Memory B cell (primary cell): ENCODE data around the gene EHMT1.
"Not testable (repeated sequence)": the region's sequence is repeated elsewhere in the genome, so short reads cannot be mapped to it uniquely, and the experiment has no call there.

Experiments
- ATAC-seq: fragments of 150-1000 bp; cut with Tn5 transposase; 2 replicates; pipeline ENCODE4 v1.10.0; 2021; ENCODE audit warnings: low read depth, mild to moderate bottlenecking, moderate library complexity
- DNase-seq, 2 donors: peaks; one replicate each; pipeline ENCODE4 v3.0.0; 2022; ENCODE audit warnings: low spot score in 2 of 2
- H3K27ac Mint-ChIP-seq: one replicate; pipeline ENCODE4 v1.8.0; 2022; ENCODE audit warnings: mild to moderate bottlenecking, moderate library complexity, mixed read lengths
- H3K27me3 Mint-ChIP-seq: one replicate; pipeline ENCODE4 v1.8.0; 2022; ENCODE audit warnings: mixed read lengths
- H3K36me3 Mint-ChIP-seq: one replicate; pipeline ENCODE4 v1.8.0; 2022; ENCODE audit warnings: mild to moderate bottlenecking, mixed read lengths
- H3K4me1 Mint-ChIP-seq: one replicate; pipeline ENCODE4 v1.8.0; 2022; ENCODE audit warnings: mixed read lengths
- H3K4me3 Mint-ChIP-seq: one replicate; pipeline ENCODE4 v1.8.0; 2022; ENCODE audit warnings: mild to moderate bottlenecking, moderate library complexity, mixed read lengths
- H3K9me3 Mint-ChIP-seq: one replicate; pipeline ENCODE4 v1.8.0; 2022; ENCODE audit warnings: mixed read lengths

EHMT1 gene

GRCh38 chr9:137777761-137778160 is 159.0 kb downstream of the EHMT1 start:
- Mint-ChIP-seq H3K4me1 (peaks cover 1% of the 10 kb centered on the region), H3K27ac (no peak overlapping the region), H3K27me3 (no peaks in the 10 kb centered on the region), H3K9me3 (no peaks in the 10 kb centered on the region), H3K4me3 (no peak overlapping the region), H3K36me3 (peaks cover 21% of the 10 kb centered on the region)
- DNase-seq: no peak
- ATAC-seq: no peak

GRCh38 chr9:137778336-137778735 is 159.5 kb downstream of the EHMT1 start:
- H3K4me1 Mint-ChIP-seq: no peaks in the 10 kb centered on the region
- peak overlapping the region; percentile 41 for H3K27ac Mint-ChIP-seq
- DNase-seq (no peak), ATAC-seq (no peak)
- no peak overlapping the region for H3K4me3 Mint-ChIP-seq
- H3K9me3 Mint-ChIP-seq: no peaks in the 10 kb centered on the region
- no peaks in the 10 kb centered on the region for H3K27me3 Mint-ChIP-seq
- H3K36me3 Mint-ChIP-seq: peaks cover 22% of the 10 kb centered on the region

GRCh38 chr9:137778914-137779313 is 160.1 kb downstream of the EHMT1 start:
- Mint-ChIP-seq H3K9me3 (no peaks in the 10 kb centered on the region), H3K4me3 (no peak overlapping the region), H3K27me3 (no peaks in the 10 kb centered on the region), H3K27ac (peak overlapping the region; percentile 41), H3K4me1 (no peaks in the 10 kb centered on the region), H3K36me3 (peaks cover 22% of the 10 kb centered on the region)
- no peak for ATAC-seq
- DNase-seq: no peak

GRCh38 chr9:137780031-137780430 is 161.2 kb downstream of the EHMT1 start:
- H3K9me3 Mint-ChIP-seq, H3K27ac Mint-ChIP-seq, H3K4me3 Mint-ChIP-seq, H3K4me1 Mint-ChIP-seq, DNase-seq, H3K27me3 Mint-ChIP-seq, ATAC-seq: not testable (repeated sequence)
- H3K36me3 Mint-ChIP-seq: peaks cover 29% of the 10 kb centered on the region

- H3K36me3 Mint-ChIP-seq: peaks cover 38% of the 10 kb centered on the region
- H3K9me3 Mint-ChIP-seq: no peaks in the 10 kb centered on the region
- no peak overlapping the region for H3K4me3 Mint-ChIP-seq
- ATAC-seq (no peak), DNase-seq (no peak)
- H3K27me3 Mint-ChIP-seq: no peaks in the 10 kb centered on the region
- H3K4me1 Mint-ChIP-seq: peaks cover 5% of the 10 kb centered on the region
- peak overlapping the region; percentile 29 for H3K27ac Mint-ChIP-seq
These were observed 163.2 kb downstream of the EHMT1 start for GRCh38 chr9:137781906-137782585.

GRCh38 chr9:137783521-137783920 is 164.7 kb downstream of the EHMT1 start:
- ATAC-seq (no peak), DNase-seq (no peak)
- Mint-ChIP-seq H3K9me3 (no peaks in the 10 kb centered on the region), H3K27me3 (no peaks in the 10 kb centered on the region), H3K4me1 (peaks cover 8% of the 10 kb centered on the region), H3K4me3 (no peak overlapping the region), H3K27ac (peak overlapping the region; percentile 29), H3K36me3 (peaks cover 38% of the 10 kb centered on the region)

- Mint-ChIP-seq H3K4me1 (peaks cover 8% of the 10 kb centered on the region), H3K4me3 (no peak overlapping the region), H3K27me3 (no peaks in the 10 kb centered on the region), H3K36me3 (peaks cover 33% of the 10 kb centered on the region), H3K27ac (peak overlapping the region; percentile 75), H3K9me3 (no peaks in the 10 kb centered on the region)
- DNase-seq: no peak
- no peak for ATAC-seq
These were observed 165.2 kb downstream of the EHMT1 start for GRCh38 chr9:137784046-137784445.

GRCh38 chr9:137784641-137785513 is 166.1 kb downstream of the EHMT1 start:
- DNase-seq: no peak
- Mint-ChIP-seq H3K36me3 (peaks cover 32% of the 10 kb centered on the region), H3K27me3 (no peaks in the 10 kb centered on the region), H3K9me3 (no peaks in the 10 kb centered on the region), H3K4me3 (no peak overlapping the region), H3K4me1 (peaks cover 8% of the 10 kb centered on the region), H3K27ac (peak overlapping the region; percentile 75)
- no peak for ATAC-seq

GRCh38 chr9:137785704-137786161 is 166.9 kb downstream of the EHMT1 start:
- Mint-ChIP-seq H3K9me3 (no peaks in the 10 kb centered on the region), H3K27me3 (no peaks in the 10 kb centered on the region), H3K4me3 (no peak overlapping the region), H3K27ac (peak overlapping the region; percentile 41), H3K4me1 (peaks cover 8% of the 10 kb centered on the region), H3K36me3 (peaks cover 33% of the 10 kb centered on the region)
- DNase-seq: no peak
- no peak for ATAC-seq

- DNase-seq (no peak), ATAC-seq (no peak)
- Mint-ChIP-seq H3K4me1 (peaks cover 8% of the 10 kb centered on the region), H3K9me3 (no peaks in the 10 kb centered on the region), H3K36me3 (peaks cover 41% of the 10 kb centered on the region), H3K4me3 (no peak overlapping the region), H3K27me3 (no peaks in the 10 kb centered on the region), H3K27ac (no peak overlapping the region)
These were observed 167.7 kb downstream of the EHMT1 start for GRCh38 chr9:137786511-137786920.

GRCh38 chr9:137787381-137787780 is 168.6 kb downstream of the EHMT1 start:
- DNase-seq (no peak), ATAC-seq (no peak)
- Mint-ChIP-seq H3K9me3 (no peaks in the 10 kb centered on the region), H3K4me3 (no peak overlapping the region), H3K27ac (no peak overlapping the region), H3K4me1 (peaks cover 8% of the 10 kb centered on the region), H3K36me3 (peaks cover 38% of the 10 kb centered on the region), H3K27me3 (no peaks in the 10 kb centered on the region)

- H3K27ac Mint-ChIP-seq: peak overlapping the region; percentile 77
- no peak for DNase-seq
- H3K9me3 Mint-ChIP-seq: no peaks in the 10 kb centered on the region
- no peaks in the 10 kb centered on the region for H3K27me3 Mint-ChIP-seq
- no peak for ATAC-seq
- H3K4me3 Mint-ChIP-seq: peak overlapping the region; percentile 4
- H3K36me3 Mint-ChIP-seq: peaks cover 38% of the 10 kb centered on the region
- peaks cover 8% of the 10 kb centered on the region for H3K4me1 Mint-ChIP-seq
These were observed 169.1 kb downstream of the EHMT1 start for GRCh38 chr9:137787786-137788505.

- ATAC-seq: peak; percentile 59
- peak overlapping the region; percentile 4 for H3K4me3 Mint-ChIP-seq
- peaks cover 45% of the 10 kb centered on the region for H3K36me3 Mint-ChIP-seq
These were observed 169.9 kb downstream of the EHMT1 start for GRCh38 chr9:137788561-137789294.

More at GRCh38 chr9:137788561-137789294, 169.9 kb downstream of the EHMT1 start:
- DNase-seq: no peak
- H3K9me3 Mint-ChIP-seq: no peaks in the 10 kb centered on the region
- peaks cover 8% of the 10 kb centered on the region for H3K4me1 Mint-ChIP-seq
- no peaks in the 10 kb centered on the region for H3K27me3 Mint-ChIP-seq
- peak overlapping the region; percentile 77 for H3K27ac Mint-ChIP-seq
